Measurements from ENCODE around the gene XPC.

The XPC gene

GRCh38 chr3:14222457-14222856, 44.1 kb upstream of the XPC start:
- TF ChIP-seq CTCF (IDR thresholded peaks at IDR 0.05; ENCODE audit: low read depth, low read length): no peak
- in situ Hi-C loops (cut with HindIII; ENCODE audit: low sequenced_read_pairs): no loop called here
- no peak overlapping the region for H3K4me3 ChIP-seq (ENCODE audit: low read depth, low read length)
- no peak for DNase-seq (ENCODE audit: low read depth, low spot score)

DNA sequence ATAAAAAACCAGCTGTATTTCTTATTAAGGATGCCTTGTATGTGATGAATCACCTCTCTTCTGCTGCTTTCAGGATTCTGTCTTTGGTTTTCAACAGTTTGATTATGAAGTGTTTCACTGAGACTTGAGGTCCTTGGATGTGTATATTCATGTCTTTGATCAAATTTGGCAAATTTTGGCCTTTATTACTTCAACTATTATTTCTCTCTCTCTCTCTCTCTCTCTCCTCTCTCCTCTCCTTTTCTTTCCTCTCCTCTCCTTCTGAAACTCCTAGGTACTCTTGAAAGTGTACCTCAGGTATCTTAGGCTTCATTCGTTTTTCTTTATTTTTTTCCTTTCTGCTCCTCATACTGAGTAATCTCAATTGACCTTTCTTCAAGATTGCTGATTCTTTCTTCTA, 43.5 kb upstream of the XPC start:
- in situ Hi-C loops (cut with HindIII; ENCODE audit: low sequenced_read_pairs): no loop called here
- DNase-seq (ENCODE audit: low read depth, low spot score): no peak
- TF ChIP-seq CTCF (IDR thresholded peaks at IDR 0.05; ENCODE audit: low read depth, low read length): no peak
- H3K4me3 ChIP-seq (ENCODE audit: low read depth, low read length): no peak overlapping the region

- in situ Hi-C loops (cut with HindIII; ENCODE audit: low sequenced_read_pairs): no loop called here
- no peak for DNase-seq (ENCODE audit: low read depth, low spot score)
- TF ChIP-seq CTCF (IDR thresholded peaks at IDR 0.05; ENCODE audit: low read depth, low read length): no peak
- H3K4me3 ChIP-seq (ENCODE audit: low read depth, low read length): no peak overlapping the region
Measured at GRCh38 chr3:14220933-14221332, 42.5 kb upstream of the XPC start.

- no peak for DNase-seq (ENCODE audit: low read depth, low spot score)
- no peak overlapping the region for H3K4me3 ChIP-seq (ENCODE audit: low read depth, low read length)
- in situ Hi-C loops (cut with HindIII; ENCODE audit: low sequenced_read_pairs): no loop called here
- TF ChIP-seq CTCF (IDR thresholded peaks at IDR 0.05; ENCODE audit: low read depth, low read length): no peak
Measured at GRCh38 chr3:14218355-14218754, 40.0 kb upstream of the XPC start.

GRCh38 chr3:14216257-14217048, 38.1 kb upstream of the XPC start:
- H3K4me3 ChIP-seq (ENCODE audit: low read depth, low read length): peak overlapping the region; percentile 30
- peak; percentile 80 for DNase-seq (ENCODE audit: low read depth, low spot score)
- in situ Hi-C loops (cut with HindIII; ENCODE audit: low sequenced_read_pairs): no loop called here
- peak; percentile 60 for TF ChIP-seq CTCF (IDR thresholded peaks at IDR 0.05; ENCODE audit: low read depth, low read length)

DNA sequence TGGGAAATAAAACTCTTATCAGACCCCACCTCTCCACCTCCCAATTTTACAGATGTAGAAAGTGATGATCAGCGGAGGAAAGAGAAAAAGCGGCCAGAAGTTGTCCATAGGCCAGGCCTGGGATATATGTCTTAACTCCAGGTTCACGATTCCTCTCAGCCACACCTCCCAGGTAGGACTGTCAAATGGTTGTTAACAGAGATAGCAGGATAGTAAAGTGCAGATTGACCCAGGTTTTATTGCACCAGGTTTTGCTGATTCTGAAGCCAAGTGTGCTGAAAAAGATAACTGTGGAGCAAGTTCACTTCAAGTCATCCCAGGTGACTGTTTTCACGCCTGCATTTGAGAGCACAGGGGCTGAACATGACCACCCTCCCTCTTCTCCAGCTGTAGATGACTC, 36.4 kb upstream of the XPC start:
- in situ Hi-C loops (cut with HindIII; ENCODE audit: low sequenced_read_pairs): no loop called here
- TF ChIP-seq CTCF (IDR thresholded peaks at IDR 0.05; ENCODE audit: low read depth, low read length): no peak
- no peak overlapping the region for H3K4me3 ChIP-seq (ENCODE audit: low read depth, low read length)
- no peak for DNase-seq (ENCODE audit: low read depth, low spot score)
